HG03565 (cell line): ENCODE measurements around the gene ADAMTS4.

ENCODE experiments used
- ATAC-seq: cut with Tn5 transposase; IDR thresholded peaks from one replicate; pipeline ENCODE4 v1.9.1; 2021; ENCODE audit warnings: mild to moderate bottlenecking, moderate library complexity; ENCODE audit not compliant: unreplicated experiment

The ADAMTS4 gene

GRCh38 chr1:161175771-161176453 lies 22.9 kb downstream of the ADAMTS4 start:
- no peak for ATAC-seq

- no peak for ATAC-seq
Measured at GRCh38 chr1:161174911-161175310, 23.9 kb downstream of the ADAMTS4 start.

GRCh38 chr1:161173711-161174110 lies 25.1 kb downstream of the ADAMTS4 start:
- ATAC-seq, result no peak

- no peak for ATAC-seq
Measured at GRCh38 chr1:161172776-161173376, 26.0 kb downstream of the ADAMTS4 start.

- ATAC-seq, result no peak
Measured at GRCh38 chr1:161172349-161172748, 26.5 kb downstream of the ADAMTS4 start.

- no peak for ATAC-seq
Measured at GRCh38 chr1:161171696-161172095, 27.2 kb downstream of the ADAMTS4 start.

- no peak for ATAC-seq
Measured at GRCh38 chr1:161171191-161171590, 27.7 kb downstream of the ADAMTS4 start.

- no peak for ATAC-seq
Measured at GRCh38 chr1:161168906-161169305, 29.9 kb downstream of the ADAMTS4 start.

- no peak for ATAC-seq
Measured at GRCh38 chr1:161166669-161167548, 31.9 kb downstream of the ADAMTS4 start.

- peak; percentile 91 for ATAC-seq
Measured at GRCh38 chr1:161165742-161166668, 32.8 kb downstream of the ADAMTS4 start, which contains the start of gene PPOX. PPOX (plus strand) TSS chr1:161166426; CDS start chr1:161166848, 422 bp downstream.

GRCh38 chr1:161164901-161165610 lies 33.8 kb downstream of the ADAMTS4 start:
- ATAC-seq, result no peak

GRCh38 chr1:161163793-161164192 lies 35.1 kb downstream of the ADAMTS4 start:
- ATAC-seq, result no peak

- ATAC-seq, result no peak
Measured at GRCh38 chr1:161162806-161163205, 36.0 kb downstream of the ADAMTS4 start.

- no peak for ATAC-seq
Measured at GRCh38 chr1:161162052-161162451, 36.8 kb downstream of the ADAMTS4 start.

GRCh38 chr1:161161652-161162051 lies 37.2 kb downstream of the ADAMTS4 start:
- no peak for ATAC-seq

- no peak for ATAC-seq
Measured at GRCh38 chr1:161160671-161161145, 38.1 kb downstream of the ADAMTS4 start.

GRCh38 chr1:161159913-161160243 lies 39.0 kb downstream of the ADAMTS4 start:
- ATAC-seq, result no peak

- ATAC-seq, result peak; percentile 71
Measured at GRCh38 chr1:161159087-161159912, 39.6 kb downstream of the ADAMTS4 start, which contains the start of gene USP21. USP21 (plus strand) TSS chr1:161159500; CDS start chr1:161160641, 1,141 bp downstream.
